Neural progenitor cell (in vitro differentiated cells): ENCODE results near the gene PRPF38B. TPM values are rescaled to one million over a fixed set of nuclear protein-coding genes. Genes with fewer than 3 reads are reported as not detected.

Experiments used
- DNase-seq: peaks from one replicate; pipeline ENCODE4 v3.0.0-alpha.2; 2016; ENCODE audit warnings: low spot score
- H2AFZ ChIP-seq: fragments of 200-600 bp; sonication (generic); replicated peaks from 2 replicates; pipeline ENCODE4 v1.6.1; 2016; ENCODE audit warnings: antibody characterized with exemption
- H3F3A ChIP-seq: fragments of 200-600 bp; sonication (generic); 2 replicates; pipeline ENCODE4 v1.6.1; 2016; ENCODE audit warnings: antibody characterized with exemption, low read depth
- H3K27ac ChIP-seq: fragments of 200-600 bp; sonication (generic); 2 replicates; pipeline ENCODE4 v1.5.1; 2016; ENCODE audit warnings: mild to moderate bottlenecking
- H3K27me3 ChIP-seq: fragments of 200-600 bp; sonication (generic); 2 replicates; pipeline ENCODE4 v1.6.1; 2016; ENCODE audit warnings: mild to moderate bottlenecking, moderate library complexity
- H3K36me3 ChIP-seq: fragments of 200-600 bp; sonication (generic); 2 replicates; pipeline ENCODE4 v1.5.1; 2016
- H3K4me1 ChIP-seq: fragments of 200-600 bp; sonication (generic); 2 replicates; pipeline ENCODE4 v1.6.1; 2016; ENCODE audit warnings: mixed run types
- H3K4me2 ChIP-seq: fragments of 200-600 bp; sonication (generic); 2 replicates; pipeline ENCODE4 v1.6.1; 2016
- H3K4me3 ChIP-seq: fragments of 200-600 bp; sonication (generic); 2 replicates; pipeline ENCODE4 v1.5.1; 2016
- H3K79me2 ChIP-seq: fragments of 200-600 bp; sonication (generic); 2 replicates; pipeline ENCODE4 v1.6.1; 2016; ENCODE audit warnings: low read depth
- H3K9ac ChIP-seq: fragments of 200-600 bp; sonication (generic); 2 replicates; pipeline ENCODE4 v1.6.1; 2016
- H3K9me3 ChIP-seq: fragments of 200-600 bp; sonication (generic); 2 replicates; pipeline ENCODE4 v1.5.1; 2016; ENCODE audit warnings: low read depth
- H4K20me1 ChIP-seq: fragments of 200-600 bp; sonication (generic); 2 replicates; pipeline ENCODE4 v1.6.1; 2016; ENCODE audit warnings: low read depth
- H3K27ac Mint-ChIP-seq: 3 replicates; pipeline ENCODE4 v1.8.0; 2021; ENCODE audit warnings: mixed read lengths
- H3K27me3 Mint-ChIP-seq: 2 replicates; pipeline ENCODE4 v1.8.0; 2022; ENCODE audit warnings: low read depth, mild to moderate bottlenecking, inconsistent platforms, moderate library complexity, mixed read lengths; ENCODE audit not compliant: insufficient read depth
- H3K36me3 Mint-ChIP-seq: 3 replicates; pipeline ENCODE4 v1.8.0; 2021; ENCODE audit warnings: mixed read lengths
- H3K4me1 Mint-ChIP-seq: 3 replicates; pipeline ENCODE4 v1.8.0; 2021; ENCODE audit warnings: mixed read lengths
- H3K4me3 Mint-ChIP-seq: 3 replicates; pipeline ENCODE4 v1.8.0; 2021; ENCODE audit warnings: mild to moderate bottlenecking, moderate library complexity, mixed read lengths
- H3K9me3 Mint-ChIP-seq: 3 replicates; pipeline ENCODE4 v1.8.0; 2020; ENCODE audit warnings: mixed read lengths
- CTCF ChIP-seq: fragments of 200-600 bp; sonication (generic); IDR thresholded peaks from 2 replicates; pipeline ENCODE4 v1.5.1; 2017; ENCODE audit warnings: antibody characterized with exemption, mild to moderate bottlenecking
- EZH2 ChIP-seq: fragments of 200-600 bp; sonication (generic); IDR thresholded peaks from 2 replicates; pipeline ENCODE4 v1.6.1; 2017; ENCODE audit warnings: antibody characterized with exemption, mild to moderate bottlenecking, moderate library complexity
- EZH2phosphoT487 ChIP-seq: fragments of 200-600 bp; sonication (generic); IDR thresholded peaks from 2 replicates; pipeline ENCODE4 v1.6.1; 2017; ENCODE audit warnings: antibody characterized with exemption
- total RNA-seq: library from RNA; depleted of rRNA; stranded (reverse); fragments of >200 nt; gene quantifications from 2 replicates; pipeline ENCODE4 v1.2.3, GENCODE V29; 2015; ENCODE audit warnings: low replicate concordance

The PRPF38B gene
- total RNA-seq, 1 donor from 2014 or later: 40.7 TPM

DNA sequence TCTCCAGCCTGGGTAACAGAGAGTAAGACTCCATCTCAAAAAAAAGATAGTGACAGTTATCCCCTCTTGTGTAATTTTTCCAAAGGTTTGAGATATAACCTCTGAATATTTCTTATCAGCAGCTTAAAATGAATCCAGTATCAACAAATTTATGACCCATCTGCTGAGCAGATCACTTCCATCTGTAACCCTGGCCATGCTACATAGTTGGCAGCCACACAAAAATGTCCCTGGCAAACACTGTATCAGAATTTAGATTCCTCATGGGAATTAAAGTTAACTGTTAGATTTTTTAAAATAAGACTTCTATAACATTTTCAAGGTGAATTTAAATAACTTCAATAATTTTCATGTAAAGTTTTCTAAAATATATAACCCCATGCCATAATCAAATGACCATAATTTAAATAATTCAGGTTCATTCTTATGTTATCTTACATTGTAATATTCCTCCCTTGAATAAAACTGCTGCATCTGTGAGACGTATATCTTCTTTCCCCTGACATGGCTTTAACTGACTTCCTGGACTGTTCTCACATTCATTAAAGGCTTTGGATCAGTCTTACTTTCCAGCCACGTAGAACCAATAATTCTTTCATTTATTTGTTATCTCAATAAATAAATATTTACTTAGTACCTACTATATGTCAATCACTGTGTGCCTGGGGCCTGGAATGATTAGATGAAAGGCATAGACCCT lies 5.3 kb upstream of the PRPF38B start:
- Mint-ChIP-seq H3K4me1 (peaks cover 18% of the 10 kb centered on the region), H3K27me3 (peaks cover 3% of the 10 kb centered on the region), H3K4me3 (no peak overlapping the region), H3K36me3 (no peaks in the 10 kb centered on the region), H3K9me3 (no peaks in the 10 kb centered on the region), H3K27ac (no peak overlapping the region)
- TF ChIP-seq EZH2: no peak
- TF ChIP-seq EZH2phosphoT487: no peak
- no peak for TF ChIP-seq CTCF
- no peak overlapping the region for H3K4me3 ChIP-seq
- no peaks in the 10 kb centered on the region for H3K27me3 ChIP-seq
- peaks cover 14% of the 10 kb centered on the region for H3K79me2 ChIP-seq
- H3K9me3 ChIP-seq: no peaks in the 10 kb centered on the region
- no peak overlapping the region for H2AFZ ChIP-seq
- no peak for DNase-seq
- peaks cover 15% of the 10 kb centered on the region for H3K4me1 ChIP-seq
- H3K36me3 ChIP-seq: no peaks in the 10 kb centered on the region
- H3K27ac ChIP-seq: no peak overlapping the region
- H3K9ac ChIP-seq: no peak overlapping the region
- H4K20me1 ChIP-seq: no peaks in the 10 kb centered on the region
- peaks cover 22% of the 10 kb centered on the region for H3F3A ChIP-seq
- H3K4me2 ChIP-seq: no peak overlapping the region

DNA sequence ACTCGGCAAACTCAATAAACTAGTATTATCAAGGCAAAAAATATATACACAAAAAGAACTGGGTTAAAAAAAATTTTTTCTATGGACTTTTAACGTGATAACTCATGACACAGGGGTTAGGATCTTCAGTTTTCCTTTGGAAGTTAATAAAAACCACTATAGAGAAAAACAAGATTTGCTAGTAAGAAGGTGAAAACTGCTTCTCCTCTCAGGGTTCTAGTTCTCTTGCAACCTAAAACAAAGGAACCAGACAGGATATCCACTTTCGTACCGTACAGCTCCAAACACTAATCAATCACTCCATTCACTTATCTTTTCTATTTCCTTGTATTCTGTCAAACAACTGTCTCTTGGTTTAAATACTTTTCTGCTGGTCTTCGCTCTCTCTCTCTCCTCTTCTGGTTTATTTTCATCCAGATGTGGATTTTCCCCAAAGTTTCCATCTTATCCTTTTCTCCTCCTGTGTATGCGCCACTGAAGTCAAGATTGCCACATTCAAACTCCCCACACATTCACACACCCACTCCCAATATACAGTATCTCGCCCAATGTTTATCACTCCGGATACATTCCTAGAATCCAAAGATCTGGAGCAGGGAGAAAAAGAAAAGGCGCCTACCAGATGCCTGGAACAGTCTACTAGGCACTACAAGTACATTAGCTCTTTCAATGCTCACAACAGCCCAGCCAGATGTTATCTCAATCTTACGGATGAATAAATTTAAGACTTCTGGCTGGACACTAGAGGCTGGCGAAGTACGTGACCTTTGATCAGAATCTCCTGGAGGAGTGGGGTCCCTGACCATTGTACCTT lies 775 bp upstream of the PRPF38B start:
- Histone ChIP-seq H3K9me3 (no peaks in the 10 kb centered on the region), H3K4me2 (peak overlapping the region; percentile 99), H3K9ac (peak overlapping the region; percentile 88), H3K79me2 (peaks cover 57% of the 10 kb centered on the region), H3K4me1 (peaks cover 27% of the 10 kb centered on the region), H2AFZ (peak overlapping the region; percentile 17), H3K36me3 (peaks cover 16% of the 10 kb centered on the region), H3F3A (peaks cover 20% of the 10 kb centered on the region), H3K27me3 (no peaks in the 10 kb centered on the region), H3K4me3 (peak overlapping the region; percentile 94), H4K20me1 (peaks cover 39% of the 10 kb centered on the region), H3K27ac (peak overlapping the region; percentile 99)
- TF ChIP-seq EZH2: no peak
- peaks cover 1% of the 10 kb centered on the region for H3K36me3 Mint-ChIP-seq
- peaks cover 2% of the 10 kb centered on the region for H3K27me3 Mint-ChIP-seq
- peaks cover 30% of the 10 kb centered on the region for H3K4me1 Mint-ChIP-seq
- peak overlapping the region; percentile 99 for H3K27ac Mint-ChIP-seq
- H3K4me3 Mint-ChIP-seq: peak overlapping the region; percentile 99
- H3K9me3 Mint-ChIP-seq: no peaks in the 10 kb centered on the region
- peak; percentile 50 for DNase-seq

DNA sequence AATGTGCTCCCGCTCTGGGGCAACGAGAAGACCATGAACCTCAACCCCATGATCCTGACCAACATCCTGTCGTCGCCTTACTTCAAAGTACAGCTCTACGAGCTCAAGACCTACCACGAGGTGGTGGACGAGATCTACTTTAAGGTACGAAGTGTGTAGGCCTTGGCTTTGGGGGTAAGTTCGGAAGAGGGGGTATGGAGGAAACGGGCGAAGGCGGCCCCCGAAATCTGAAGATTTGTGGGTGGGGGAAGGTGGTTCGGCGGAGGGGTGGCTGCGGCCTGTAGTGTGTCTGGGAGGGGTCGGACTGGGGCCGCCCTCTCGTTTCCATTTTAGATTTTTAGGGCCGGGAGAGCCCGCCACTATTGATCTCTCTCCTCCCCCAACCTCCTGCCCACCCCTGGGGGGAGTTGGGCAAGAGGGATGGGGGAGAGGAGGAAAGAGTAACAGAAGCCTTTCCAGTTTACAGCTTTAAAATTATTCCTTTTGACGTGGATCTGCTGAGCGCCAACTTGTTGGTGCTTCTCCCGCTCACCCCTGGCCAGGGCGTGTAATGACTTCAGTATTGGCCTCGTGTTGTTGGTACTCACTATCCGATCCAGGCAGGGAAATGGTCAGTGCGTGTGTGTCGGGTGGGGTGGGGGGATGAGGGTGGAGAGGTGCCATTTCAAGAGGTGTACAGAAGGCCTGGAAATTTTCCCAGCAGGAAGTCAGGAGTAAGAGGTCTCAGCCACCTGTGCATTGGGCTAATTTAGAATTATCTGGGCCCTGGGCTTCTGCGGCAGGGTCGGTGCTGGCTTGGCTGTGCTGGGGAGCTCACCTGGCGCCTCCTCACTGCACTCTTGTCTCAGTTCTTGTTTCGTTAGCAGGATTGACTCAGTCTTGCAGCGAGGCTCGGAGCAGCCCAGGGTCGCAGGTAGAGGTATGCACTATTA lies 880 bp downstream of the PRPF38B start:
- TF ChIP-seq EZH2phosphoT487: no peak
- TF ChIP-seq CTCF: peak; percentile 36
- TF ChIP-seq EZH2: no peak
- peaks cover 30% of the 10 kb centered on the region for H3F3A ChIP-seq
- no peaks in the 10 kb centered on the region for H3K27me3 ChIP-seq
- peaks cover 32% of the 10 kb centered on the region for H3K36me3 ChIP-seq
- H4K20me1 ChIP-seq: peaks cover 40% of the 10 kb centered on the region
- H3K4me1 ChIP-seq: peaks cover 27% of the 10 kb centered on the region
- peak overlapping the region; percentile 94 for H3K4me3 ChIP-seq
- H3K27ac ChIP-seq: peak overlapping the region; percentile 99
- peak overlapping the region; percentile 88 for H3K9ac ChIP-seq
- peaks cover 72% of the 10 kb centered on the region for H3K79me2 ChIP-seq
- Mint-ChIP-seq H3K27ac (peak overlapping the region; percentile 94), H3K36me3 (peaks cover 7% of the 10 kb centered on the region), H3K4me3 (peak overlapping the region; percentile 99), H3K9me3 (no peaks in the 10 kb centered on the region), H3K4me1 (peaks cover 30% of the 10 kb centered on the region), H3K27me3 (peaks cover 2% of the 10 kb centered on the region)
- H3K4me2 ChIP-seq: peak overlapping the region; percentile 99
- H3K9me3 ChIP-seq: no peaks in the 10 kb centered on the region
- peak overlapping the region; percentile 17 for H2AFZ ChIP-seq
- DNase-seq: peak; percentile 36
